ENCODE data around the gene INPP5E. TPM values are rescaled to one million over a fixed set of nuclear protein-coding genes. Genes with fewer than 3 reads are reported as not detected.

INPP5E gene
- total RNA-seq, 3 donors from 2014 or later (not counting 1 experiment from before 2014, with no cell fraction given): 12.1 to 15.7 (median 14.4) TPM

GRCh38 chr9:136385015-136385414 is 54.6 kb downstream of the INPP5E start:
- H3K4me3 ChIP-seq (ENCODE audit: low read length): no peak overlapping the region
- Mint-ChIP-seq H3K36me3 (peaks cover 13% of the 10 kb centered on the region), H3K4me1 (peaks cover 13 to 16% of the 10 kb centered on the region in 2 donors), H3K27ac (no peak overlapping the region), H3K9me3 (no peaks in the 10 kb centered on the region), H3K27me3 (ENCODE audit: low read depth in 2 of 2) (no peaks in the 10 kb centered on the region), H3K4me3 (no peak overlapping the region)
- DNase-seq (peak in 1 of 2 donors; percentile 68), ATAC-seq (peak in 2 of 3 donors; percentile 26 to 82)
- H3K4me1 ChIP-seq (ENCODE audit: control insufficient read depth, insufficient read depth, low read length): no peaks in the 10 kb centered on the region
- H3K27ac ChIP-seq (ENCODE audit: low read length): no peak overlapping the region
- no peaks in the 10 kb centered on the region for H3K9me3 ChIP-seq (ENCODE audit: control insufficient read depth, insufficient read depth, low read length)
- intact Hi-C loops (cut with micrococcal nuclease): no loop called here
- 62% methylated on average over 9 of the region's 11 CpGs for WGBS (ENCODE audit: insufficient coverage)
- no peak for TF ChIP-seq CTCF (IDR thresholded peaks at IDR 0.05)
- H3K36me3 ChIP-seq (ENCODE audit: control insufficient read depth, insufficient read depth, low read length): peaks cover 42% of the 10 kb centered on the region
- no peaks in the 10 kb centered on the region for H3K27me3 ChIP-seq (ENCODE audit: control insufficient read depth, insufficient read depth, low read length)

GRCh38 chr9:136383436-136383835 is 56.2 kb downstream of the INPP5E start:
- no peaks in the 10 kb centered on the region for H3K27me3 ChIP-seq (ENCODE audit: control insufficient read depth, insufficient read depth, low read length)

GRCh38 chr9:136381966-136382513 is 57.6 kb downstream of the INPP5E start:
- no peak overlapping the region for H3K27ac Mint-ChIP-seq
- Histone ChIP-seq H3K36me3 (ENCODE audit: control insufficient read depth, insufficient read depth, low read length) (peaks cover 32% of the 10 kb centered on the region), H3K4me3 (ENCODE audit: low read length) (no peak overlapping the region), H3K27me3 (ENCODE audit: control insufficient read depth, insufficient read depth, low read length) (no peaks in the 10 kb centered on the region), H3K4me1 (ENCODE audit: control insufficient read depth, insufficient read depth, low read length) (no peaks in the 10 kb centered on the region), H3K27ac (ENCODE audit: low read length) (no peak overlapping the region), H3K9me3 (ENCODE audit: control insufficient read depth, insufficient read depth, low read length) (no peaks in the 10 kb centered on the region)
- no peaks in the 10 kb centered on the region for H3K9me3 Mint-ChIP-seq
- WGBS (ENCODE audit: insufficient coverage): 94% methylated on average over 25 of the region's 25 CpGs
- DNase-seq: no peak
- TF ChIP-seq CTCF (IDR thresholded peaks at IDR 0.05): no peak
- intact Hi-C loops (cut with micrococcal nuclease): no loop called here
- peaks cover 13% of the 10 kb centered on the region for H3K36me3 Mint-ChIP-seq
- ATAC-seq: no peak
- H3K27me3 Mint-ChIP-seq (ENCODE audit: low read depth in 2 of 2): no peaks in the 10 kb centered on the region
- H3K4me1 Mint-ChIP-seq: peaks cover 13 to 16% of the 10 kb centered on the region in 2 donors
- H3K4me3 Mint-ChIP-seq: no peak overlapping the region

More at GRCh38 chr9:136383436-136383835, 56.2 kb downstream of the INPP5E start:
- ATAC-seq (no peak), DNase-seq (no peak)
- H3K27me3 Mint-ChIP-seq (ENCODE audit: low read depth in 2 of 2): no peaks in the 10 kb centered on the region
- H3K27ac Mint-ChIP-seq: no peak overlapping the region
- Histone ChIP-seq H3K36me3 (ENCODE audit: control insufficient read depth, insufficient read depth, low read length) (peaks cover 44% of the 10 kb centered on the region), H3K4me3 (ENCODE audit: low read length) (no peak overlapping the region), H3K9me3 (ENCODE audit: control insufficient read depth, insufficient read depth, low read length) (no peaks in the 10 kb centered on the region), H3K4me1 (ENCODE audit: control insufficient read depth, insufficient read depth, low read length) (no peaks in the 10 kb centered on the region), H3K27ac (ENCODE audit: low read length) (no peak overlapping the region)
- peaks cover 13% of the 10 kb centered on the region for H3K36me3 Mint-ChIP-seq
- no peak overlapping the region for H3K4me3 Mint-ChIP-seq
- no peaks in the 10 kb centered on the region for H3K9me3 Mint-ChIP-seq
- intact Hi-C loops (cut with micrococcal nuclease): no loop called here
- TF ChIP-seq CTCF (IDR thresholded peaks at IDR 0.05): no peak
- 98% methylated on average over 20 of the region's 20 CpGs for WGBS (ENCODE audit: insufficient coverage)
- peaks cover 13 to 16% of the 10 kb centered on the region in 2 donors for H3K4me1 Mint-ChIP-seq

GRCh38 chr9:136381311-136381710 is 58.3 kb downstream of the INPP5E start:
- H3K27ac ChIP-seq (ENCODE audit: low read length): no peak overlapping the region
- no peaks in the 10 kb centered on the region for H3K27me3 ChIP-seq (ENCODE audit: control insufficient read depth, insufficient read depth, low read length)
- WGBS (ENCODE audit: insufficient coverage): 96% methylated on average over 8 of the region's 9 CpGs
- ATAC-seq: no peak
- H3K36me3 ChIP-seq (ENCODE audit: control insufficient read depth, insufficient read depth, low read length): peaks cover 29% of the 10 kb centered on the region
- no peaks in the 10 kb centered on the region for H3K27me3 Mint-ChIP-seq (ENCODE audit: low read depth in 2 of 2)
- H3K4me3 Mint-ChIP-seq: no peak overlapping the region
- H3K27ac Mint-ChIP-seq: no peak overlapping the region
- H3K9me3 Mint-ChIP-seq: no peaks in the 10 kb centered on the region
- H3K36me3 Mint-ChIP-seq: peaks cover 13% of the 10 kb centered on the region
- peaks cover 5% of the 10 kb centered on the region for H3K4me1 ChIP-seq (ENCODE audit: control insufficient read depth, insufficient read depth, low read length)
- peaks cover 13 to 16% of the 10 kb centered on the region in 2 donors for H3K4me1 Mint-ChIP-seq
- no peak for DNase-seq
- H3K4me3 ChIP-seq (ENCODE audit: low read length): no peak overlapping the region
- no peaks in the 10 kb centered on the region for H3K9me3 ChIP-seq (ENCODE audit: control insufficient read depth, insufficient read depth, low read length)
- no peak for TF ChIP-seq CTCF (IDR thresholded peaks at IDR 0.05)
- intact Hi-C loops (cut with micrococcal nuclease): no loop called here

Data from natural killer cell (primary cell).